ENCODE results near the gene OLFM1.

DNA sequence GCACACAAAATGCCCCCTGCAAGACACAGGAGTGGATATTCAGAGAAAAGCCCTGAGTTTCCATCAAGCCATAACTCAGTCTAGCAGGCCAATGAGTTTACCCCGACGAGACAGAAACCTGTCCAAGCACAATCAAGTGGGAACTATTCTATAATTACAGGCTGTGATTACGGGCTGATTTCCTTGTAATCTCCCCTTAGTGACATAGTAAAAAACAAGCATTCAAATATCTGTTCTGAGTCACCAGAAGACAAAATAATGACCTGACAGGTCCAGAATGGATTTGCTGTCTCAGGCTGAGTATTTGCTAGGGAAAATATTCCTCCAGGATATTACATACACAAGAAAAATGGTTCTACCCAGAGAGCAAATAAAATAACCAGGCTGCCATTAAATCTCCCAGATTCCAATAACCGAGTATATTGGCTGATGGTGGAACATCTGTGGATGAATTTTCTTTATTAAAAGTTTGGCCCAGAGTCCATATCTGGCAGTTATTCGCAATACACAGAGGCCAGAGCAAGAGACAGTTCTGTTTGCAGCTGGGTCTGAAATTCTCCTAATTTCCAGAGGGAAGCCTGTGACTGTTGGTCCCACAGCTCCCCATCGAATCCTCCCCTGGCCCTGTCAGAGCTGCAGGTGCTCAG is 35.8 kb downstream of the OLFM1 start:
- TF ChIP-seq EZH2 (IDR thresholded peaks at IDR 0.05) (no peak), POLR2AphosphoS5 (IDR thresholded peaks at IDR 0.05; ENCODE audit: borderline replicate concordance, low read depth, low read length) (no peak), FOXP2 (optimal IDR thresholded peaks at IDR 0.05; ENCODE audit: control extremely low read depth, extremely low read length, insufficient read depth) (no peak)

All from SK-N-MC (cell line).